Esophagus muscularis mucosa (tissue), 4 donors: ENCODE data around the gene ADAMTSL1. TPM values are rescaled to one million over a fixed set of nuclear protein-coding genes. Genes with fewer than 3 reads are reported as not detected.
A peak's percentile ranks its signal among the peaks of the same experiment; 100 is the strongest.

Experiments used
- DNase-seq: peaks from one replicate; pipeline ENCODE4 v3.0.0-alpha.2; 2017; ENCODE audit errors: extremely low spot score
- H3K27ac ChIP-seq, 4 donors: fragments of 200-600 bp; sonication (generic); replicated peaks in 1 of 4; 1 replicate in 3 of 4; 2 replicates in 1 of 4; pipeline ENCODE4 v1.5.1; 2016 to 2019; ENCODE audit warnings: mild to moderate bottlenecking in 1 of 4
- H3K27me3 ChIP-seq, 4 donors: fragments of 200-600 bp; sonication (generic); one replicate each; pipeline versions ENCODE4 v1.5.1 to v1.6.0; 2016 to 2019
- H3K36me3 ChIP-seq, 4 donors: fragments of 200-600 bp; sonication (generic); one replicate each; pipeline ENCODE4 v1.5.1; 2016 to 2019
- H3K4me1 ChIP-seq, 4 donors: fragments of 200-600 bp; sonication (generic); one replicate each; pipeline ENCODE4 v1.5.1; 2016 to 2019
- H3K4me3 ChIP-seq, 4 donors: fragments of 200-600 bp; sonication (generic); 1 replicate in 2 of 4; 2 replicates in 2 of 4; pipeline ENCODE4 v1.5.1; 2016 to 2019; ENCODE audit warnings: mild to moderate bottlenecking in 4 of 4, moderate library complexity in 1 of 4
- H3K9me3 ChIP-seq, 4 donors: fragments of 200-600 bp; sonication (generic); 1 replicate in 3 of 4; 2 replicates in 1 of 4; pipeline ENCODE4 v1.5.1; 2016 to 2019
- EP300 ChIP-seq: sonication (generic); formaldehyde crosslinking; IDR thresholded peaks from one replicate; pipeline ENCODE4 v1.6.1; 2017; ENCODE audit warnings: antibody characterized with exemption
- POLR2A ChIP-seq: fragments of 450-650 bp; IDR thresholded peaks from one replicate; pipeline ENCODE4 v1.6.1; 2017; ENCODE audit warnings: antibody characterized with exemption, moderate library complexity, mild to moderate bottlenecking, low read depth
- POLR2AphosphoS5 ChIP-seq, 2 donors: sonication (generic); formaldehyde crosslinking; IDR thresholded peaks; one replicate each; pipeline ENCODE4 v1.6.1; 2017; ENCODE audit warnings: antibody characterized with exemption in 2 of 2
- WGBS: methylation state at CpG from one replicate; pipeline ENCODE4 v1.1.5; 2018; 5-methylcytosine and 5-hydroxymethylcytosine counted together
- intact Hi-C: fragments of 100-400 bp; cut with DNase I; formaldehyde crosslinking; loops from one replicate; pipeline ENCODE4 v1.15.1; 2023
- total RNA-seq, 4 donors: library from RNA; depleted of rRNA; stranded (reverse); fragments of >200 nt; gene quantifications; one replicate each; pipeline versions ENCODE4 v1.1.0 to v1.2.1, GENCODE V29; 2016
- TF ChIP-seq, protein P1 (sequence below), 3 experiments: fragments of 200-600 bp in 2 of 3; fragments of 450-650 bp in 1 of 3; sonication (generic) in 2 of 3; IDR thresholded peaks; one replicate each; pipeline ENCODE4 v1.5.1; 2017 to 2019; ENCODE audit warnings: antibody characterized with exemption in 3 of 3, mild to moderate bottlenecking in 2 of 3, moderate library complexity in 1 of 3

Gene ADAMTSL1
- total RNA-seq, 4 donors from 2014 or later, result 81.7 to 172 (median 145) TPM

DNA sequence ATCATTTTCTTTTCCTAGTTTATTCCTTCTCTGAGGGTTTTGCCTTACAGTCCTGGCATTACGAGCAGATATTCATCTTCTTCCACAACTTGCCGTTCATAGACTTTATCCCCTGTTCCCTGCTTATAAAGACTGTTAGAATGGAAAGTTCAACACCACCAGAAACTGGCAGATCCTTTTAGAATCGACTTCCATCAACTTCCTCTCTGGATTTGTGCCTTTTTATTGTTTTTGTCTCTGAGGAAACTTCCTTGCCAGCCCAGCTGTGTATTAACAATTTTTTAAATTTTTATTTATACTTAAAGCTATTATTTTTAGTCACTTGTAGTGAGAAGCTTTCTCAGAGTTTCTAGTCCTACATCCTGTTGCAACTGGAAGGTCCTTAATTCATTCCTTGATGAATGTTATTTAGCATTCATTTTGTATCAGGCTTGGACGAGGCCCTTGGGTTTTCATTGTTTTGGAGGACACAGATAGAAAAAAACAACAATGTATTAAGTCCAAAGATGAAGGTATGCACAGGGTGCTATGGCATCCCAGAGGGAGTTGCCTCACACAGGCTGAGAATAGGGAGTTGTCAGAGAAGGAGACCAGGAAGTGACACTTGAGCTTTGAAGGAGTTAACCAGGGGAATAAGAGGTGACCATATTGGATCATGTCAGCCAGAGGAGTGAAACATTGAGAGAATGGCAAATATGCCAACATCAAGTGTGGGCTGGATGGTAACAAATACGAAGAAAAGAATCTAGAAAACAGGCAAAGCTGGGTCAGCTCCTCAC is 81.3 kb downstream of the ADAMTSL1 start:
- Histone ChIP-seq H3K4me3 (no peak overlapping the region), H3K27me3 (no peaks in the 10 kb centered on the region), H3K4me1 (peaks cover 0 to 11% (median 0%) of the 10 kb centered on the region in 4 donors), H3K27ac (no peak overlapping the region), H3K9me3 (peaks cover 0 to 6% (median 0%) of the 10 kb centered on the region in 4 donors), H3K36me3 (no peaks in the 10 kb centered on the region)
- TF ChIP-seq, protein P1, sequence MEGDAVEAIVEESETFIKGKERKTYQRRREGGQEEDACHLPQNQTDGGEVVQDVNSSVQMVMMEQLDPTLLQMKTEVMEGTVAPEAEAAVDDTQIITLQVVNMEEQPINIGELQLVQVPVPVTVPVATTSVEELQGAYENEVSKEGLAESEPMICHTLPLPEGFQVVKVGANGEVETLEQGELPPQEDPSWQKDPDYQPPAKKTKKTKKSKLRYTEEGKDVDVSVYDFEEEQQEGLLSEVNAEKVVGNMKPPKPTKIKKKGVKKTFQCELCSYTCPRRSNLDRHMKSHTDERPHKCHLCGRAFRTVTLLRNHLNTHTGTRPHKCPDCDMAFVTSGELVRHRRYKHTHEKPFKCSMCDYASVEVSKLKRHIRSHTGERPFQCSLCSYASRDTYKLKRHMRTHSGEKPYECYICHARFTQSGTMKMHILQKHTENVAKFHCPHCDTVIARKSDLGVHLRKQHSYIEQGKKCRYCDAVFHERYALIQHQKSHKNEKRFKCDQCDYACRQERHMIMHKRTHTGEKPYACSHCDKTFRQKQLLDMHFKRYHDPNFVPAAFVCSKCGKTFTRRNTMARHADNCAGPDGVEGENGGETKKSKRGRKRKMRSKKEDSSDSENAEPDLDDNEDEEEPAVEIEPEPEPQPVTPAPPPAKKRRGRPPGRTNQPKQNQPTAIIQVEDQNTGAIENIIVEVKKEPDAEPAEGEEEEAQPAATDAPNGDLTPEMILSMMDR (IDR thresholded peaks at IDR 0.05), result no peak
- TF ChIP-seq POLR2AphosphoS5 (IDR thresholded peaks at IDR 0.05), result no peak
- no peak for TF ChIP-seq POLR2A
- no peak for TF ChIP-seq EP300
- no peak for DNase-seq
- WGBS, result 72% methylated on average over 5 of the region's 5 CpGs
- intact Hi-C loops, result no loop called here

DNA sequence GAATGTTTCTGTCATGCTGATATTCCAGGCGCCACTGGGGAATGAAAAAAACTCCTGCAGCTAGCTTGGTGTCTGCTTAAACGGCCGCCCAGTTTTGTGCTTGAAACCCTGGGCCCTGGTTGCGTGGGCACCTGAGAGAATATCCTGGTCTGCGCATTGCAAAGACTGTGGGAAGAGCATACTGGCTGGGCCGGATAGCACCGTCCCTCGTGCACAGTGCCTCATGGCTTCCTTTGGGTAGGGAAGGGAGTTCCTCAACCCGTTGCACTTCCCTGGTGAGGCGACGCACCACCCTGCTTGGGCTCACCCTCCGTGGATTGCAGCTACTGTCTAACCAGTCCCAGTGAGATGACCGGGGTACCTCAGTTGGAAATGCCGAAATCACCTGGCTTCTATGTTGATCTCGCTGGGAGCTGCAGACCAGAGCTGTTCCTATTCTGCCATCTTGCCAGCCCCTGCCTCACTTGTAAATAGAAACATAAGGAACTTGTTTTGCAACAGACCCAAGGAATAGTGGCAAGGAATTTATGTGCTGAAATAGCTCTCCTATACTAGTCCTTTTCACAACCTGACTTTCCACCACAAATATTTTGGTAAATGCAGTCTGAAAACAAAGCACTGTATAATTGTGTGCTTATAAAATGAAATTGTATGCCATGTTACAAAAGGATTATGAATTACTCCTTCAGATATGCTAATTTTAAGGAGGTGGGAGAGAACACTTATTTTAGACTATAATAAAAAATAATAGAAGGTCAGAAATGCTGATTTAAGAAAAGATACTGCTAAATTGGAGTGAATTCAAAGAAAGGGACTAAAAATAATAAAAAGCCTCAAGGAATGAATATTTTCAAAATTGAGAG is 90.3 kb downstream of the ADAMTSL1 start:
- WGBS, result 96% methylated on average over 8 of the region's 15 CpGs
- DNase-seq, result no peak
- no peak overlapping the region for H3K4me3 ChIP-seq
- H3K9me3 ChIP-seq, result peaks cover 0 to 3% (median 0%) of the 10 kb centered on the region in 4 donors
- no peaks in the 10 kb centered on the region for H3K36me3 ChIP-seq
- no peak overlapping the region for H3K27ac ChIP-seq
- TF ChIP-seq, protein P1 (IDR thresholded peaks at IDR 0.05), result no peak
- no peak for TF ChIP-seq POLR2A
- TF ChIP-seq POLR2AphosphoS5 (IDR thresholded peaks at IDR 0.05), result no peak
- TF ChIP-seq EP300, result no peak
- H3K27me3 ChIP-seq, result no peaks in the 10 kb centered on the region
- H3K4me1 ChIP-seq, result peaks cover 0 to 30% (median 20%) of the 10 kb centered on the region in 4 donors
- intact Hi-C loops, result no loop called here

DNA sequence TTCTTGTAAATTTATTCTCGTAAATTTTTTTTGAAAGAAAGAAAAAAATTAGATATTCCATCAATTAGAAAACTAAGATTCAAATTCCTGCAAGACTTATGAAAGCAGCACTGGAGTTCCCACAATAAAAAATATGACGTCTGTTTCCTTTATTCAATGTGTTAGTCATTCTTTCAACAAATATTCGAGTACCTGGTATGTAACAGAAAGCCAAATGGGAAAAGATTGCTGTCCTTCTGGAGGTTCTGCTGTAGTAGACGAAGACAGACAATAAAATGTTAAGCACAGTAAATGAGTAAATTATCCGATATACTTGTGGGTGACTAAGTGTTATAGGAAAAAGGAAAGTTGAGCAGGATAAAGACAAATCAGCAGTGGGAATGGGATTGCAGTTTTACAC is 92.2 kb downstream of the ADAMTSL1 start:
- H3K27ac ChIP-seq, result peak overlapping the region in 1 of 4 donors; percentile 30

DNA sequence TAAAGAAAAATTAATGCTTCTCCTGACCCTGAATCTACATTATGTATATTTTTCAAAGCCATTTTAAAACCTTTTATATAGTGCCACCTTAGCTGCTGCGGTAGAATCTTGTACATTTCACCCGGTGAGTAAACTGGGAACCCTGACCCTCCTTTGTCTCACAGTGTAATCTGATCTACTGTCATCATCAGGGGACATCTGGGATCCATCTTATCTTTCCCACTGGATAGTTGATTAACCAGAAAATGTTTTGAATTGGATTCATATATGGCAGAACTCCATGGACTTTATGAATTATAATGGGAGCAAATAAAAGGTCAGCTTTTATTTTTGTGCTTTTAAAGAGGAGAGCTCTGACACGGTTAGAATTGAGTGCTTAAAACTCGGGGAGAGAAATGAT is 95.0 kb downstream of the ADAMTSL1 start:
- H3K4me1 ChIP-seq, result peaks cover 0 to 33% (median 23%) of the 10 kb centered on the region in 4 donors
- intact Hi-C loops, result no loop called here
- H3K27me3 ChIP-seq, result no peaks in the 10 kb centered on the region
- WGBS, result 26% methylated on average over 4 of the region's 4 CpGs
- no peak for TF ChIP-seq EP300
- TF ChIP-seq, protein P1 (IDR thresholded peaks at IDR 0.05), result no peak
- TF ChIP-seq POLR2A, result no peak
- TF ChIP-seq POLR2AphosphoS5 (IDR thresholded peaks at IDR 0.05), result no peak
- H3K4me3 ChIP-seq, result no peak overlapping the region
- no peaks in the 10 kb centered on the region for H3K9me3 ChIP-seq
- no peak for DNase-seq
- H3K36me3 ChIP-seq, result no peaks in the 10 kb centered on the region
- H3K27ac ChIP-seq, result no peak overlapping the region

More for the DNA sequence above, 92.2 kb downstream of the ADAMTSL1 start:
- TF ChIP-seq POLR2A, result no peak
- TF ChIP-seq, protein P1 (IDR thresholded peaks at IDR 0.05), result no peak
- H3K4me3 ChIP-seq, result no peak overlapping the region
- WGBS, result 54% methylated on average over 5 of the region's 5 CpGs
- H3K27me3 ChIP-seq, result no peaks in the 10 kb centered on the region
- intact Hi-C loops, result no loop called here
- peaks cover 0 to 33% (median 23%) of the 10 kb centered on the region in 4 donors for H3K4me1 ChIP-seq
- no peaks in the 10 kb centered on the region for H3K9me3 ChIP-seq
- H3K36me3 ChIP-seq, result no peaks in the 10 kb centered on the region
- no peak for DNase-seq
